GM13977 (cell line): ENCODE data around the gene CPNE5.

Source experiments
- DNase-seq: peaks from one replicate; pipeline ENCODE4 v3.0.0; 2012; ENCODE audit warnings: low spot score
- CTCF ChIP-seq: IDR thresholded peaks from 2 replicates; pipeline ENCODE4 v1.5.1; 2012; ENCODE audit warnings: mild to moderate bottlenecking, control low read depth; ENCODE audit not compliant: insufficient read depth; ENCODE audit errors: extremely low read depth, missing control alignments
- in situ Hi-C: fragments of 300-500 bp; cut with MboI; formaldehyde crosslinking; loops from one replicate; pipeline ENCODE4 v1.12.0; 2022; ENCODE audit warnings: low sequenced_read_pairs, low pct_unique_long_range_greater_than_20kb, mixed read lengths, inconsistent platforms; ENCODE audit not compliant: unreplicated experiment

The CPNE5 gene

GRCh38 chr6:36875250-36875633 is 36.0 kb upstream of the CPNE5 start:
- no peak for TF ChIP-seq CTCF
- DNase-seq: no peak
- in situ Hi-C loops: no loop called here

DNA sequence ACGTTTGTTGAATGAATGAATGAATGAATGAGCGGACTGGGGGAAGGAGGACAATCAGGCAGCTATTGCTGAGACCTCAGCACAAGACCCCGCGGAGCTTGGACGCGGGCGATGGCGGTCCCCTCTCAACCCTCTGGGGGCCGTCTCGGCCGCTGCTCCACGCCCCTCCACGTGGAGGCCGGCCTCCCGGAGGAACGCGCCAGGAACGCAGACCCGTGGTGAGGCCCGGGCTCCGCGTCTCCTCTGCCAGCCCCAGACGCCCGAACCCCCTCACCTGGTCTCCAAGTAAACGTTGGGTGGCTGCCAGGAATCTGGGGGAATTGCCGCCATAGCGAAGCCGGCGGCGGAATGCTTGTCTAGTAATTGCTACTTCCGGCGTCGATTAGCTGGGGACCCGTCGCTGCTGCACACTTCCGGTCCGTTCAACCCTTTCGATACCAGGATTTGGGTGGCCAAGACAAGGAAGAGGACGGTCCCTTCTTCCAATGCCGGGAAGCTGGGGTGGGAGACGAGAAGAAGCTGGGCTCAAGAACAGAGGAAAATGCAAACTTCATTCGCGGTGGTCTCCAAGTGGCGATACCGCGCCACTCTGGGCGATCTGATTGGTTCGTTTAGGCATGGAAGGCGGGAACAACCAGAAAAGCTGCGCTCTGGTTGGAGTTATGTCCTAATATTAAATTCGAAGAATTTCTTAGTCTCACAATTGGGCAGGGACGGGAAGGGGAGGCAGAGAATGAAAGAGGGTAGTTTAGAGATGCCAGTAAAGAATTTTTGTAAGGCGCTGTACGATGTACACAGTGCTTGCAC is 35.4 kb upstream of the CPNE5 start, which contains the start of gene PPIL1:
PPIL1 (minus strand) TSS at position 361 of the 807 bp plus-strand sequence; CDS start at position 330, 31 bp downstream.
- peak; percentile 93 for DNase-seq
- in situ Hi-C loops: no loop called here
- TF ChIP-seq CTCF: no peak

DNA sequence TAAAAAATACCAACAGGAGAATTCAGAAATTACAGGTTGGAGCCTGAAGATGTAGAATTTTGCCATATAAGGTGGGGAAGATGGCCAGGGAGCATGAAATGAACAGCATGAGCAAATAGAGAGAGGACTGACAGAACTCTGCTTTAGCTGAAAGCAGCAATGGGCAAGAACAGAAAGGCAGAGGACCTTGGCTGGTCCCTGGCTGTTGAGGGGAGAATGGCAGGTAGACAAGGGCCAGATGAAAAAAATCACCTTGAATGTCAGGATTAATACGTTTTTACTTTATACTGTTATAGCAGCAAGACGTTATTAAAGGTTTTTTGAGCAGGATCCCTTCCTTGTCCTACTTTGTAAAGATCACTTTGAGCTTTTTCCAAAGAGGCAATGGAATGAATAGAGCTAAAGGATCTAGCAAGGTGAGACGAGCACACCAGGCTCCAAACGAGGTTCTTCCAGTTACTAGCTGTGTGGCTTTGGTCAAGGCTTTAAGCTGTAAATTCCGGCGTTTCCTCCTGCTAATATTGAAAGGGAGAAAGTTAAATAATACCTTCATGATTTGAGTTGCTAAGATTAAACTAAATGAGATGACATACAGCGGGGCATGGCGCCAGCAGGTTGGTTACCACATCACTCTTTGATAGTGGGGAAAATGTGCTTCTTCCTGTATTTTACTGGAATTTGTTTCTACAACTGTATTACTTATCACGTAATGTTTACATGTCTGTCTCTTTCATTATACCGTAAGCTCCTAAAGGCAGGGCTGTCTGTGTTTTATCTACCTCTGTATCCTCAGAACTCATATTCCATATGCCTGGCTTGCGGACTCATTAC is 34.6 kb upstream of the CPNE5 start:
- DNase-seq: peak; percentile 47
- in situ Hi-C loops: no loop called here
- TF ChIP-seq CTCF: peak; percentile 18

- no peak for DNase-seq
- in situ Hi-C loops: no loop called here
- TF ChIP-seq CTCF: no peak
Observed at GRCh38 chr6:36873115-36873514, 33.9 kb upstream of the CPNE5 start.

- TF ChIP-seq CTCF: no peak
- DNase-seq: no peak
- in situ Hi-C loops: no loop called here
Observed at GRCh38 chr6:36871686-36872085, 32.4 kb upstream of the CPNE5 start.

DNA sequence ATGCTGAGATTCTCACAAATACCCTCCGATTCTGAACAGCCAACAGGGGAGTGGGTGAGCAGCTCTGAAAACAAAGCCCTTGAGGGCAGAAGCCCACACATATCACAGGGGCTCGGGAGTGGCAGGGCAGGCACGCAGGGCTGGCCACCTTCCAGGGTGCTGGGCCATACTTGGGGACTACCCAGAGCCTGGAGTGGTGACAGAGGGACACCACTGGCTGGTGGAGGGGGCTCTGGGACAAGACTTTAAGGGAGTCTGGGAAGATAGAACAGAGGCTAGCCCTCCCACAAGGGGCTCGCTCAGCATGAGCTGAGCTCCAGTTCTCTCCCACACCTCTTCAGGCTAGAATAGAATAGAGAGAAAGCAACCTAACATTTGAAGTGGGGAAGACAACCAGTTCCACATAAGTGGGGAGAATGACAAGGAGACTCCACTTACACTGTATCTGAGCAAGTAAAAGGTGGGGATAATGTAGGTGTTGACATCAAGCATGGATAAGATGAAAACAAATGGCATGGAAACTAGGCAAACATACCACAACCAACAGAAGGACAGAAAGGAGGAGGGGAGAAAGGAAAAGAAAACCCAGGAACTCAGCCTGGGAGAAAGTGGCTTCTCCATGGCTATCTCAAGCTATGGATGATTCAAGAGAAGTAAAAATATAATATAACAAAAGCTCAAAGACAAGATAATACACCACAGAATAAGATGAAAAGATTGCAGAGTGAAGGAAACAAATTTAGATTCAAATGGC is 28.4 kb upstream of the CPNE5 start:
- in situ Hi-C loops: no loop called here
- no peak for DNase-seq
- no peak for TF ChIP-seq CTCF
